GM23338 (cell line): ENCODE results near the gene TMEM187.

ENCODE experiments used
- CTCF ChIP-seq, 2 experiments: fragments of 200-600 bp in 1 of 2; sonication (generic) in 1 of 2; conservative IDR thresholded peaks; 2 replicates each; pipeline versions ENCODE4 v1.5.1 to v1.6.1; 2016 to 2017; ENCODE audit warnings: antibody characterized with exemption in 2 of 2, low read depth in 2 of 2, mild to moderate bottlenecking in 2 of 2, moderate library complexity in 1 of 2
- EZH2 ChIP-seq: fragments of 200-600 bp; sonication (generic); IDR thresholded peaks from one replicate; pipeline ENCODE4 v1.8.0; 2017; ENCODE audit warnings: antibody characterized with exemption, mild to moderate bottlenecking, low read depth; ENCODE audit not compliant: unreplicated experiment
- EZH2phosphoT487 ChIP-seq: fragments of 200-600 bp; sonication (generic); IDR thresholded peaks from one replicate; pipeline ENCODE4 v1.8.1; 2018; ENCODE audit warnings: antibody characterized with exemption; ENCODE audit not compliant: unreplicated experiment
- REST ChIP-seq: IDR thresholded peaks from one replicate; pipeline ENCODE4 v1.6.1; 2018; ENCODE audit warnings: antibody characterized with exemption; ENCODE audit not compliant: unreplicated experiment
- ZNF114 ChIP-seq: fragments of 250-450 bp; sonication (Bioruptor Pico); IDR thresholded peaks from 2 replicates; pipeline ENCODE4 v1.5.0; 2020; ENCODE audit warnings: mild to moderate bottlenecking, moderate library complexity

- TF ChIP-seq CTCF (conservative IDR thresholded peaks at IDR 0.05; ENCODE audit: low read depth in 2 of 2) = no peak
- TF ChIP-seq EZH2 = no peak
- TF ChIP-seq ZNF114 (CRISPR knock-in tag) = no peak
- no peak for TF ChIP-seq REST
- TF ChIP-seq EZH2phosphoT487 = no peak
These were observed 9.4 kb downstream of the TMEM187 start for GRCh38 chrX:153981771-153982533.
